Cardiac fibroblast (primary cell): Measurements from ENCODE around the gene SLC38A4.
"Not testable (repeated sequence)": the region's sequence is repeated elsewhere in the genome, so short reads cannot be mapped to it uniquely, and the experiment has no call there.

Experiments used
- DNase-seq, 2 donors: peaks; one replicate each; pipeline versions ENCODE4 v3.0.0 to v3.0.0-alpha.2; 2010; ENCODE audit warnings: low read depth in 2 of 2
- H3K4me3 ChIP-seq, 2 donors: replicated peaks in 1 of 2; 1 replicate in 1 of 2; 2 replicates in 1 of 2; pipeline ENCODE4 v1.5.1; 2011; ENCODE audit warnings: low read depth in 2 of 2, low read length in 2 of 2, mild to moderate bottlenecking in 2 of 2, moderate library complexity in 1 of 2
- CTCF ChIP-seq: IDR thresholded peaks from one replicate; pipeline ENCODE4 v1.5.1; 2011; ENCODE audit warnings: low read depth, mild to moderate bottlenecking, low read length, inconsistent platforms

The SLC38A4 gene

GRCh38 chr12:46857486-46857885 lies 31.7 kb upstream of the SLC38A4 start:
- no peak for DNase-seq
- TF ChIP-seq CTCF, result no peak
- H3K4me3 ChIP-seq, result no peak overlapping the region

GRCh38 chr12:46855760-46856159 lies 30.0 kb upstream of the SLC38A4 start:
- no peak overlapping the region for H3K4me3 ChIP-seq
- no peak for TF ChIP-seq CTCF
- DNase-seq, result no peak

GRCh38 chr12:46854188-46854587 lies 28.4 kb upstream of the SLC38A4 start:
- not testable (repeated sequence) for DNase-seq, H3K4me3 ChIP-seq

GRCh38 chr12:46848792-46849191 lies 23.0 kb upstream of the SLC38A4 start:
- not testable (repeated sequence) for H3K4me3 ChIP-seq, DNase-seq

- no peak overlapping the region for H3K4me3 ChIP-seq
- DNase-seq, result no peak
- TF ChIP-seq CTCF, result no peak
Observed at GRCh38 chr12:46847001-46847400, 21.2 kb upstream of the SLC38A4 start.

GRCh38 chr12:46843811-46844210 lies 18.0 kb upstream of the SLC38A4 start:
- no peak for TF ChIP-seq CTCF
- peak; percentile 18 to 61 for DNase-seq

GRCh38 chr12:46841891-46842290 lies 16.1 kb upstream of the SLC38A4 start:
- TF ChIP-seq CTCF, result no peak
- DNase-seq, result no peak
- H3K4me3 ChIP-seq, result no peak overlapping the region

More at GRCh38 chr12:46843811-46844210, 18.0 kb upstream of the SLC38A4 start:
- H3K4me3 ChIP-seq, result no peak overlapping the region

GRCh38 chr12:46839964-46840363 lies 14.2 kb upstream of the SLC38A4 start:
- TF ChIP-seq CTCF, result no peak
- DNase-seq, result no peak
- no peak overlapping the region for H3K4me3 ChIP-seq
